NK-92 treated with Interleukin-12 subunit alpha and Interleukin-12 subunit beta, amount 100 ng/mL, for 24 hours (cell line): Measurements from ENCODE around the gene OXSM.

Experiments
- DNase-seq: peaks from one replicate; lab custom pipeline; 2025; lab: John Stamatoyannopoulos, UW

Gene OXSM

DNA sequence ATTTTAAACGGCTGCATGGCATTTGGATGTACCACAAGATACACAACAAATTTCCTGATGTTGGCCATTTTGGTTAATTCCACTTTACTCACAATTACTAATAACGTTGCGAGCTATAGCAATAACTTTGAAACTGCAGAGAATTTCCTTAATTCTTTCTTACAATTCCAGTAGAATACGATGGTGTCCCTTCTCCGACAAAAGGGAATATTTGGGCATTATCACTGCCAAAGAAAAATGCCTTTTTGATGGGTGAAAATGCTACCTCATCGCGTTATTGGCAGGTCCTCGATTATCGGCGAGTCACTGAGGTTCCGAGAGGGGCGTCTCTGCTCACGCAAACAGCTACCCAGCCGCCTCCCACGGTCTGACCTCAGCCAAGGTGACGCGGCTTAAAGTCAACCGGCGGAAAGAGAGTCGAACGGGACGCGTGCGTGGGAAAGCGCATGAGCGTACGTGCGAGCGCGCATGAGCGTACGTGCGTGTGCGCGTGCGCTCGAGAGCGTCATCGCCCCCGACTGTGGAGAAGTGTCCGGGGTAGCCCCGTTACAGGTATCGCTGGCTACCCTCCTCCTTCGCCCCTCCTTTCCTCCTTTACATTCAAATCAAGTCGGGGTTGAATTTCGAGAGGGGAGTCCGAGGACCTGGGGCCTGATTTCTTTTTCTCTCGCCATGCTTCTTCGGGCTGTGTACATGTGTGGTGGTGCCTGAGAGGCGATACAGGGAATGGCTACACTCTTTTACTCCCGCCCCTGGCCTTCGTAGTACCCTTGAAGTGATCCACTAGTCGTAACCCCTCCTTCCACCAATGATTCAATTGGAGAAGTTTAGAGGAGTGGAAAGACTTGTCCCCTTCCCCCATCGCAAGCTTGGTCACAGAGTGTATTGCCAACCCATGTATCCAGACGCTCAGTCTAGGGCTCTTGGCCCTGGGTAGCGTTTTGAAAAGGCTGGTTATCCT, at the start of gene OXSM:
Gene OXSM, plus strand, starts transcription at position 495 of the 961 bp plus-strand sequence. CDS start 931 bp downstream, outside the sequence.
- DNase-seq, result peak; percentile 84

DNA sequence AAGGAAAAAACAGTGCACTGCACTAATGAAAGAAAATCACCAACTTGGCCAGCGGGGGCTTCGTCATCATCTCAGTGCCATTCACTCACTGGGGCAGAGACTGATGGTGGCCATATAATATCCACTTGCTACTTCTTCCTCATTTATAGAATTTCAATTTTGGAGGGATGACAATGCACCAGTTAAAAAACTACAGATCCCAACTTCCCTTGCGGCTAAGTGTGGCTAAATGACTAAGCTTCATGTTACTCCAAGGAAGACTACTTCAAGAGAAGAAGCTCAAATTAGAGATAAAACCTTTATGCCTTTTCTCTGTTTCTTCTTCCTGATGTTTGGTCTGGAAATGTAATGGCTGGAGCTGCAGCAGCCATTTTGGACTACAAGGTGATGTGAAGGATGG, 45.4 kb upstream of the OXSM start:
- no peak for DNase-seq

- no peak for DNase-seq
Measured at GRCh38 chr3:25747033-25747432, 42.9 kb upstream of the OXSM start.

DNA sequence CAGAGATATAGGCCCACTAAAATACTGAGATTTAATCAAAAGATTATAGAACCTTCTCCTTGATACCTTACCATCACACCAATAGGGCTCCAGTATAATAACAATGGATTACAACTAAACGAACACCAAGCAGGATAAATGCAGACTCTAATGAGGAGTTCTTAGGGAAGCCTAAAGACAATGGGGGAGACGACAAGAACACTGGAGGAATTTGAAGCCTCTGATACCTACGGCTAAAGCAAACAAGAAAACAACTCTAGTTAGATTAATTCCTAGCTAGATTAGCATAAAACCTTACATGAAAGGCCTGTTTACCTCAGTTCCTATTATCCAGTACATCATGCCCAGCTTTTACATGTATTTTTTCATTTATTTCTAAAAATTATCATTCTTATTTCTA, 41.7 kb upstream of the OXSM start:
- no peak for DNase-seq

GRCh38 chr3:25749031-25749581, 40.8 kb upstream of the OXSM start:
- DNase-seq, result no peak

GRCh38 chr3:25751048-25751447, 38.8 kb upstream of the OXSM start:
- no peak for DNase-seq

GRCh38 chr3:25751725-25752124, 38.2 kb upstream of the OXSM start:
- no peak for DNase-seq

GRCh38 chr3:25768851-25769250, 21.0 kb upstream of the OXSM start:
- DNase-seq, result no peak

- DNase-seq, result no peak
Measured at GRCh38 chr3:25775936-25776335, 14.0 kb upstream of the OXSM start.

DNA sequence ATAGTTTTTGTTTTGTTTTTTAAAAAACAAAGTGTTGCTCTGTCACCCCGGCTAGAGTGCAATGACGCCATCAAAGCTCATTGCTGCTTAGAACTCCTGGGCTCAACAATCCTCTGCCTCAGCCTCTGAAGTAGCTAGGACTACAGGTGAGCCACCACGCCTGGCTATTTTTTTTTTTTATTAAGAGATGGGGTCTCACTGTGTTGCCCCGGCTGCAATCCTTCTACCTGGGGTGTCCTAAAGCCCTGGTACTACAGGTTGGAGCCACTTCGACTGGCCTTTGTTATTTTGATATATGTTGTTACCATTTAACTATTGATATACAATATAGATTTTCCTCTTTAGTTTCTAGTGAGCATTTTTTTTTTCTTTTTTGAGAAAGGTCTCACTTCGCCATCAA, 9.3 kb upstream of the OXSM start:
- no peak for DNase-seq

DNA sequence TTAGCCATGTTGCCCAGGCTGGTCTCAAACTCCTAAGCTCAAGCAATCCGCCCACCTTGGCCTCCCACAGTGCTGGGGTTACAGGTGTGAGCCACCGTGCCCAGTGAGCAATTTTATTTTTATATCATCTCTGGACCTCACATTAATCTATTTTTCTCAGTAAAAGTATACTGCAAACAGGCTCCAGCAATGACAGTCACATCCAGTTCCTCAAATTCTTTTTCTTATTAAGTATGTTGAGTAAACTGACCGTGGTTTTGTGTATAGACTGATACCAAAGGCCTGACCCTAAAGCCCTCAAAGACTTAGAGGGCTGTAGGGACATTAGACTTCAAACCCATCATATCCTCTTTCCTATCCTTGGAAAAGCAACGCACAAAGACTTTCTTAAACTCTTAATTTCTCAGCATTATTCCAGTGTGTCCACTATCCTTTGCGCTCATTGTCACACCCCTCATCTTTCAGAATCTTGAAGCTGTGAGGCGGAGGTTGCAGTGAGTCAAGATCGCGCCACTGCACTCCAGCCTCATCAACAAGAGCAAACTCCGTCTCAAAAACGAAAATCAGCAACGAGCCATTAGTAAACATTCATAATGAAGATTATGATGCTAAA, 8.6 kb upstream of the OXSM start:
- no peak for DNase-seq

DNA sequence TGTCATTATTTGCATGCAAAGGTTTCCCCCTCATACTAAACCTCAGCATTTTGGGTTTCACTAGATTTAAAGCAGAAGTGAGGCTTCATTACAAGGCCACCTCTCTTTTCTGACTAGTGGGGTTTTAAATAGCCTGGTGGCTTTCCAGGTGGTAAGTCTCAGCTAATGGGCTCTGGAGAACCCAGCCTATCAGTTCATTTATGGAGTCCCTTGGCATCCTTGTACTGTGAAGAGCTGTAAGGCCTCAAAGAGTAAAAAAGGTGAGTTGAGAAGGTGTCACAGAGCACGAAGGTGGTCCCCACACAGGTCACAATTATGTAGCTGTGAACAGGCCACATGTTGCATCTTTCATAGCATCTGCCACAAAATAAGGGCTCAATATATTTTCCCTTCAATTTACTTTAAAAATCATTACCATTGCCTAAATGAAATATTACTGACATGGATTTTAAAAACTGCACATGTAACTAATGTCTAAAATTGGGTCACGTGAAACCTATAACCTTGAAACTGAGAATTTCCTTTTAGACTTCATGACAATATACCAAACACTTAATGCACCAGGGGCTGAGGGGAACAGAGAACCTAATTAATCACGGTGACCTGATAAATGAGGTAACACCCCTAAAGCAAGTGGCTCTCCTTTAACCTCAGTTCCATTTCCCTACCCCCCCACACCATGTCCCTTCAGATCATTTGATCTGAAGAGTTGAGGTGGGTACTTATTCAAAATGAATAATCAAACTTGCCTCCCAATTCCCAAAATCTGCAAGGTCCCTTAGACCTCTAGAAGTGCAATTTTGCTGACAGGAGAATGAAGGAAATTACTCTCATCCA, 7.9 kb upstream of the OXSM start:
- DNase-seq, result no peak

DNA sequence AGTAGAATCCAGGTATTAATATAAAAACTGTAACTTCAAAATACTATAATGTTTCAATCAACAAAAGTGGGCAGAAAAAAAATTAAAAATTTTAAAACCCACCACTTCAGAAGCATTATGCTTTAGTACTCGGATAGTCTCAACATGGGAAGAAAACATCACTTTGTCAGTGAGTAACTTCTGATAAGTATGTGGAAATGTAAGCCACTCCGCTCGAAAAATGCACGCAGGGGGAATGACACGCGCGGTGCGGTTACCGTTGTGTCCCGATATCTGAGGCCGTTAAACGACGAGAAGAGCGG, 7.3 kb upstream of the OXSM start:
- DNase-seq, result no peak

- peak; percentile 70 for DNase-seq
Measured at GRCh38 chr3:25782938-25783660, 6.8 kb upstream of the OXSM start, which contains the start of gene NGLY1. TSS of gene NGLY1 (minus strand) at chr3:25783443. CDS start at chr3:25783390, 53 bp downstream.

DNA sequence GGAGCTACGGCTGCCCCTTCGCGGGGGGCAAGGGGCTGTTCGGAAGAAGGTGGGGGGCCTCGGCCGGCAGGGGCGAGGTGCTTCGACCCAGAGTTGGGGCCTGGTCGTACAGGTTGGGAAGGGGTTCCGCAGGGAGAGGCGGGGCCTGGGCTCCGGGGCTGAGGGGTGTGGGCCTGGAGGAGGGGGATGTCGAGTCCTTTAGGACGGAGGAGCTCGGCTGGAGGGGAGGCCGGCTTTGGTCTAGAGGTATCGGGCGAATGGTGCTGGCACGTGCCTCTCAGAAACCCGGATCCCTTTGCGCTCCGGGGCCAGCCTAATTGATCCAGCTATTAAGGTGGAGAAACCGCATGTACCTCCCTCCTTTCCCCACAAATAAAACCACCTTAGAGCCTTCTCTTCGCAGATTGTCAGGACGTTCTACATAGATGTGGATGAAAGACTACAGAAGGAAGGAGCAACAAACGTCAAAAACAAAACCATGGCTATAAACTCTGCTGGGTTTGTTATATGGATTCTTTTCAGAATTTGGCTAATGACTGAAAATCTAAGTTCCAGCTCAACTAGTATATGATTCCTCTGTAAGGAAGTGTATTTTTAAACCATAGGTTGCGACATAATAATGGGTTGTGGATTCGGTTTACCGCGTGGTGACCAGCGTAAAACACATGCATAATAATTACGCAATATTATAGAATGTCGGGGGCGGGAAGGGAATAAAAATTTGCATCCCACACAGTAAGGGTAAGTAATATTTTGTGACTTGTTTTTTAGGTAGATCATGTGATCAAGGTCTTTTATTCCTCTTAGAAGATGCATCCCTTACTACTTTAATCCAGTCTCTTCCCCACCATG, 6.0 kb upstream of the OXSM start:
- no peak for DNase-seq

- DNase-seq, result no peak
Measured at GRCh38 chr3:25784971-25785370, 4.9 kb upstream of the OXSM start.

DNA sequence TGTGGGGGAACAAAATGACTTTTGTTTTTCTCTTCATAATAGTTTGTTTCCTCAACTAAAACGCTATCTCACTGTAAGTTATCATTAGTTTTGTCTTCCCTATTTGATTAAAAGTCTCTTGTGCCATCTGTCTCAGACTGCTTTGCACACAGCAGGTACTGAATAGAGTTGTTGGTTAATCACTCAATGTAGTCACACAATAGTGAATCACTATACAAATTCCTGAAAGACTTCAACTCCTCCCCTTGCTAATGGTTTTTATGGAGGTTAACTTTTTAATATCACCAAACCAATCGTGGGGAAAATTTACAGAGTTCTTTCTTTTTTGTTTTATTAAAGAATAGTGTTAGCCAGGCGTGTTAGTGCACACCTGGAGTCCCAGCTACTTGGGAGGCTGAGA, 4.1 kb upstream of the OXSM start:
- no peak for DNase-seq

- no peak for DNase-seq
Measured at GRCh38 chr3:25787689-25788088, 2.2 kb upstream of the OXSM start.

- no peak for DNase-seq
Measured at GRCh38 chr3:25789209-25789595, 688 bp upstream of the OXSM start.

DNA sequence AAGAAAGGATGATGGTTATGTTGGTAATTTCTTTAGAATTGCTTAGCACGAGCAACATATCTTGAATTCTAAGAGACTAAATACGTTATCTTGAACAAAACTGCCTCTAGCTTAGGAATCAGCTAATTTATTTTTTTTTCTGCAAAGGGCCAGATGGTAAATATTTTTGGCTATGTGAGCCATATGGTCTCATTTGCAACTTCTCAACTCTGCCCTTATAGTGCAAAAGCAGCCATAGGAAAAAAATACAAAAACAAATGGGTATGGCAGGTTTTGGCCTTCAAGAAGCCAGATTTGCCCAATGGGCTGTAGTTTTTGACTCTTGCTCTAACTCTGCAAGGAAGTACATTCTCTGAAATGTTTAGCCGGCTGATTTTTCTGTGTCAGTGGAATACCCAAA, 11.9 kb downstream of the OXSM start:
- DNase-seq, result no peak

DNA sequence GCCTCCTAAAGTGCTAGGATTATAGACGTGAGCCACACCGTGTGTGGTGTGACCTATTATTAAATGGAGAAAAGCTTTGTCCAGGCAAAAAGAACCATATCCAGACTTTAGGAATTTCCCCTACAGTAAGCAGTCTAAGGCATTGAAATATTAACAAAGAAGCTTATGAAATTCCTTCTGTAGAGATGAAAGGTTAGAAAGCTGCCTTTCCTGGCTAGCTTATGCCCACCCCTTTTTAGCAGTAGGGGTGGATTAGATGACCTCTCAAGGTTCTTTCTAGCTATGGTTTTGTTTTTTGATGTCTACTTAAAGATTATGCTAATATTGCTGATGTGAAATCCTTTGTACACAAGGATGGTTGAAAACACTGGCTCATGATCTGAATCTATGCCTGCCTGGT, 13.9 kb downstream of the OXSM start:
- DNase-seq, result no peak
